ENCODE measurements around the gene TUBA4B.

TUBA4B gene

GRCh38 chr2:219245899-219246230 is 7.2 kb upstream of the TUBA4B start:
- no peak for TF ChIP-seq ZFX (IDR thresholded peaks at IDR 0.05; ENCODE audit: borderline replicate concordance)
- no peak for TF ChIP-seq CTCF (IDR thresholded peaks at IDR 0.05)

GRCh38 chr2:219246559-219246958 is 6.5 kb upstream of the TUBA4B start:
- TF ChIP-seq CTCF (IDR thresholded peaks at IDR 0.05): no peak
- TF ChIP-seq ZFX (IDR thresholded peaks at IDR 0.05; ENCODE audit: borderline replicate concordance): no peak
- H3K27ac ChIP-seq: peak overlapping the region; percentile 88

More at GRCh38 chr2:219245899-219246230, 7.2 kb upstream of the TUBA4B start:
- H3K27ac ChIP-seq: peak overlapping the region; percentile 88

- TF ChIP-seq CTCF (IDR thresholded peaks at IDR 0.05): no peak
- TF ChIP-seq ZFX (IDR thresholded peaks at IDR 0.05; ENCODE audit: borderline replicate concordance): no peak
- peak overlapping the region; percentile 97 for H3K27ac ChIP-seq
Measured at GRCh38 chr2:219247678-219248642, 5.1 kb upstream of the TUBA4B start.

GRCh38 chr2:219248845-219249202 is 4.2 kb upstream of the TUBA4B start:
- TF ChIP-seq CTCF (IDR thresholded peaks at IDR 0.05) (no peak), ZFX (IDR thresholded peaks at IDR 0.05; ENCODE audit: borderline replicate concordance) (no peak)
- peak overlapping the region; percentile 97 for H3K27ac ChIP-seq

GRCh38 chr2:219249203-219249980 is 3.7 kb upstream of the TUBA4B start:
- peak overlapping the region; percentile 97 for H3K27ac ChIP-seq
- TF ChIP-seq ZFX (IDR thresholded peaks at IDR 0.05; ENCODE audit: borderline replicate concordance) (no peak), CTCF (IDR thresholded peaks at IDR 0.05) (no peak)

- TF ChIP-seq CTCF (IDR thresholded peaks at IDR 0.05) (no peak), ZFX (IDR thresholded peaks at IDR 0.05; ENCODE audit: borderline replicate concordance) (no peak)
- H3K27ac ChIP-seq: peak overlapping the region; percentile 97
Measured at GRCh38 chr2:219250049-219250781, 2.8 kb upstream of the TUBA4B start.

All from 22Rv1 (cell line).